HG02885 (cell line): ENCODE data around the gene PSD4.

ENCODE experiments used
- ATAC-seq: cut with Tn5 transposase; IDR thresholded peaks from one replicate; pipeline ENCODE4 v1.9.1; 2021; ENCODE audit warnings: mild to moderate bottlenecking; ENCODE audit not compliant: unreplicated experiment, poor library complexity

The PSD4 gene

DNA sequence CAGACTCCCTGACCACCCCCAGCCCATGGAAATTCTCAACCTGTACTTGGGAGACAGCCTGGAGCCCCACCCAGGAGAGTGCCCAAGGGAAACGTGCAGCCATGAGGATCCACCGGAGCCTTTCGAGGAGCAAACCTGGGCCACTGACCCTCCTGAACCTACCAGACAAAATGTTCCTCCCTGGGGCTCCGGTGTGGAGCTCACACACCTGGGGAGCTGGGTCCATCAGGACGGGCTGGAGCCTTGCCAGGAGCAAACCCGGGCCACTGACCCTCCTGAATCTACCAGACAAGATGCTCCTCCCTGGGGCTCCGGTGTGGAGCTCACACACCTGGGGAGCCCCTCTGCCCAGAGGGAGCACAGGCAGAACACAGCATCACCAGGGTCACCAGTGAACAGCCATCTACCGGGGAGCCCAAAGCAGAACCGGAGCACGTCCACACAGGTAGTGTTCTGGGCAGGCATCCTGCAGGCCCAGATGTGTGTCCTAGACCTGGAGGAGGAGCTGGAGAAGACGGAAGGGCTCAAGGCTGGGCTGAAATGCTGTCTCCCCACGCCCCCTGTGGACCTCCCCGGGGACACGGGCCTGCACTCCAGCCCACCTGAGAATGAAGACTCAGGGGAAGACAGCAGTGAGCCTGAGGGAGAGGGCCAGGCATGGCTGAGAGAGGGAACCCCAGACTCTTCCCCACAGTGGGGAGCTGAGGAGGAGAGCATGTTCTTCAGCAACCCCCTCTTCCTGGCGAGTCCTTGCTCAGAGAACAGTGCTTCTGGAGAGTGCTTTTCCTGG lies 8.9 kb downstream of the PSD4 start:
- no peak for ATAC-seq

DNA sequence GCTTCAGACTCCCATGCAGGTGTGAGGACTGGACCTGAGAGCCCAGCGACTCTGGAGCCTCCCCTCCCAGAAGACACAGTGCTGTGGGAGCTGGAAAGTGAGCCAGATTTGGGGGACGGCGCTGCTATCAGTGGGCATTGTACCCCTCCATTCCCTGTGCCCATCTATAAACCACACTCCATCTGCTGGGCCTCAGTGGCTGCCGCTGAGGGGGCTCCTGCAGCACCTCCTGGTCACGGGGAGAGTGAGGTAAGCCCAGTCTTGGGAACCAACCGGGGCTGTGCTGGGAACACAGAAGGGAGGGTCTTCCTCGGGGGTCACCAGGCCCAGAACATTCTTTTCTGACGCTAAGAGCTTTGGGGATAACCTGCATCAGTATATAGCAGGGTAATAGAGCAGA lies 9.5 kb downstream of the PSD4 start:
- ATAC-seq = no peak

DNA sequence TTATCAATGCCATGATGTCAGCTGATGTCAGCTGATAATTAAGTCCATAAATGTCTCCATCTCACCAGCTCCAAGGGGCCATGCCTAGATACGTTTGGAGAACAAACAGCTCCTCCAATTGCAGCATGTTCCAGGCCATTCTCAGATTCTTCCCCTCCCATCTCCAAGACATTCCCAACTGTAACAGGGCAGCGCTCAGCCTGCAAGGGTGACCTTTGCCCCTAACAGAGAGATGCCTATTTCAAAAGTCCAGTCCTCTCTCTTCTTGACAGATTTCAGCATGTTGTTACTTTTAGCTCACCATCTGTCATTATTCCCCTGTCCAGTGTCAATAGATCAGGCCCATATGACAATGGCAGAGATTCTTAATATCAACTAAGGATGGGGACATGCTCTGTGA lies 9.9 kb downstream of the PSD4 start:
- no peak for ATAC-seq

GRCh38 chr2:113184531-113185230 lies 10.9 kb downstream of the PSD4 start:
- no peak for ATAC-seq

DNA sequence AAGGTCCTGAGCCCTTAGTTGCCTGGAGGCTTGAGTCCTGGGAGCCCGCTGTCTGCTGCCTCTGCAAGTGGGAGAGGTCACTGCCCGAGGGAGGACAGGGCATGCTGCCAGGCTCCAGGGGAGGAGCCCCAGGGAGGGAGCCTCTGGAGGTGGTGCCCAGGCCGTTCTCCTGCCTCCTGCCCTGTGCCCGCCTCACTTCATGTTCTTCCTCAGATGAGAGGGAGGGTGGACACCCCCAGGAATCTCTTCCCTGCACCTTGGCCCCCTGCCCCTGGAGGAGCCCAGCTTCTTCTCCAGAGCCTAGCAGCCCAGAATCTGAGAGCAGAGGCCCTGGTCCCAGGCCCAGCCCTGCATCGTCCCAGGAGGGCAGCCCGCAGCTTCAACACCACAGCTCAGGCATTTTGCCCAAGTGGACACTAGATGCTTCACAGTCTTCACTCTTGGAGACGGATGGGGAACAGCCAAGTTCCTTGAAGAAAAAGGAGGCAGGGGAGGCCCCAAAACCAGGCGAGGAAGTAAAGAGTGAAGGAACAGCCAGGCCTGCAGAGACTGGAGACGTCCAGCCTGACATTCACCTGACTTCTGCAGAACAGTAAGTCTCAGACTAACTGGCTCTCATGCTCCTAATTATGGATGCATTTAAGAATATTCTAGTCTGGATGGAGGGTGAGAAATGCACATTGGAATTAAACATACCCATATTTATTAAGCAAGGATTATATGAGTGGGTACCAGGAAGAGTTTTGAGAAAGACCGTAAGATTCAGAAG lies 12.1 kb downstream of the PSD4 start:
- no peak for ATAC-seq

- no peak for ATAC-seq
Observed at GRCh38 chr2:113186433-113186796, 12.6 kb downstream of the PSD4 start.

GRCh38 chr2:113187771-113188170 lies 14.0 kb downstream of the PSD4 start:
- no peak for ATAC-seq

DNA sequence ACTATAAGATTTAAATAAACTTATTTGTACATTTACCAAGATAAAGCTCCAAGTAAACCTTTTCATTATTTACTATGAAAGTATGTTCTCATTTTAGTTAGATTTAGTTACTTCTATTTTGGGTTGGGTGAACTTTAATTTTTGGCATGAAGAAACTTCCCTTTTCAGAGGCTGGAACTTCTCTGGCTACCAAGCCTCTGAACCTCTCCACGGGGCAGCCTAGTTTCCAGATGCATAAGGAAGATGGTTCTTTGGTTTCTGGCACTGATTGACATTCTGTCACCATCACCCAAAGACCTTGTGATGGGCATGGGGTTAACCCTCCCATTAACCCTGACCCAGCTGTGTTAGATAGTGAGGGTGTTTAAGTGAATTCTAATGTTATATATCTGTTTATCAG lies 17.1 kb downstream of the PSD4 start:
- ATAC-seq = no peak

DNA sequence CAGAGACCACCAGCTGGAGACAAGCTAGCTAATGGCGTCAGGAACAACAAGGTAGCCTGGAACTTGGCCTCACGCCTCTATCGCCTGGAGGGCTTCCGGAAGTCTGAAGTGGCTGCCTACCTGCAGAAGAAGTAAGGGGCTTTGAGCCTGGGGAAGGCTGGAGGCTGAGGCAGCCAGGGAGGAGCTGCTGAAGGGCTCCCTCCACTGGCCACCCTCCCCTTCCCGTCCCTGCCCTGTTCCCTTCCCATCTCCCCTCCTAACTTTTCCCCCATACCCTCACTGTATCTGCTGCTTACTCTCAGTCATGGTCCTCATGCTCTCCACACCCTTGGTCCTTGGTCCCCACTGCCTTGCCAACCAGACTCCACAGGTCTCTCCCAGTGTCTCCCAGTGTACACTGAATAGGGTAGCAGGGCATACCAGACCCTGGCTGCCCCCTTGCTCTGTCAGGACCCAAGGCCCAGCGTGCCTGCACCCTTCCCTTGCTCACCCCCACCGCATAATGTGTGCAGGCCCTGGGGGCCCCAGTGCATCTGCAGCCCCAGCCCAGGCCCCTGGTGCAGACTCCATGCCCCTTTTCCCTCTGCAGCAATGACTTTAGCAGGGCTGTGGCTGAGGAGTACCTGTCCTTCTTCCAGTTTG lies 18.8 kb downstream of the PSD4 start:
- no peak for ATAC-seq

GRCh38 chr2:113195923-113196501 lies 22.2 kb downstream of the PSD4 start:
- no peak for ATAC-seq

DNA sequence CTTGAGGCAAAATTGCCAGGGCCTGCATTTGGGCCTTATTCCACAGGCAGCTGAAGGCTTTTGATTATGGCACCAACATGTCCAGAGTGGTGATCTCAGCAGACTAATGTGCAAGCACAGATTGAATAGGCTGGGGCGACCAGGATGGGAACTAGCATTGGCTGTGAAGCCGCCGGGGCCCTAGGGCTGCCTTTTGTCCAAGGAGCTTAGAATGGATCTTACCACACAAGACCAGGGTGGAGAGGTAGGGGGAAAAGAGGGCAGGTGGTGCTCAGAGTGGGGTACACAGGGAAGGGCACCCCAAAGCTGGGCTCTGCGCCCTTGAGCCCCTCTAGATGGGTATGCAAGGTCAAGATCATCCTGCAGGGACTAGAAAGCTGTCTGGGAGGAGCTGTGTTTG lies 23.1 kb downstream of the PSD4 start:
- ATAC-seq = no peak

- no peak for ATAC-seq
Observed at GRCh38 chr2:113197347-113198047, 23.7 kb downstream of the PSD4 start.

DNA sequence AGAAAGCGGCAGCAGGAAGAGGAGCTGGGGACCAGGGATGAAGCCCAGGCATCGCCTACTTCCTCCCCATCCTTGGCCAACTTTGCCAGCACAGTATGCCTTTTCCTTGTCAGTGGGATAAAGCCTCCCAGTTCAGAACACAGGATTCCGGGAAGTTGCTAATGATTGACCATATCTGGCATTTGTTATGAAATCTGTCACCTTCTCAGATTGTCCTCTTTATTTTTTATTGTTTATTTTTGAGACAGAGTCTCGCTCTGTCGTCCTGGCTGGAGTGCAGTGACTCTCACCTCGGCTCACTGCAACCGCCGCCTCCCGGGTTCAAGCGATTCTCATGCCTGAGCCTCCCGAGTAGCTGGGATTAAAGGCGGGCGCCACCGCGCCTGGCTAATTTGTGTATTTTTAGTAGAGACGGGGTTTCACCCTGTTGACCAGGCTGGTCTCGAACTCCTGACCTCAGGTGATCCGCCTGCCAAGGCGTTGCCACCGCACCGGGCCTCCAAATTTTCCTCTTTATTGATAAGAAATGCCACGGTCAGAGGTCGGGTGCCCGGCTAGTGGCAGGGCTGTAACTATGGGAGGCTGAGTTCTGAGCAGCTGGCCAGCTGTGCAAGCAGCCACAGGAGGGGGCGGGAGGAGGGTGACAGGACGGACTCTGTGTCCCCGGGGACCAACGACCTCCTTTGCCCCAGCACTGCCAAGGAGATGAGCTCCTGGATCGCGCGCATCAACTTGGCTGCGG lies 24.4 kb downstream of the PSD4 start:
- ATAC-seq = no peak

DNA sequence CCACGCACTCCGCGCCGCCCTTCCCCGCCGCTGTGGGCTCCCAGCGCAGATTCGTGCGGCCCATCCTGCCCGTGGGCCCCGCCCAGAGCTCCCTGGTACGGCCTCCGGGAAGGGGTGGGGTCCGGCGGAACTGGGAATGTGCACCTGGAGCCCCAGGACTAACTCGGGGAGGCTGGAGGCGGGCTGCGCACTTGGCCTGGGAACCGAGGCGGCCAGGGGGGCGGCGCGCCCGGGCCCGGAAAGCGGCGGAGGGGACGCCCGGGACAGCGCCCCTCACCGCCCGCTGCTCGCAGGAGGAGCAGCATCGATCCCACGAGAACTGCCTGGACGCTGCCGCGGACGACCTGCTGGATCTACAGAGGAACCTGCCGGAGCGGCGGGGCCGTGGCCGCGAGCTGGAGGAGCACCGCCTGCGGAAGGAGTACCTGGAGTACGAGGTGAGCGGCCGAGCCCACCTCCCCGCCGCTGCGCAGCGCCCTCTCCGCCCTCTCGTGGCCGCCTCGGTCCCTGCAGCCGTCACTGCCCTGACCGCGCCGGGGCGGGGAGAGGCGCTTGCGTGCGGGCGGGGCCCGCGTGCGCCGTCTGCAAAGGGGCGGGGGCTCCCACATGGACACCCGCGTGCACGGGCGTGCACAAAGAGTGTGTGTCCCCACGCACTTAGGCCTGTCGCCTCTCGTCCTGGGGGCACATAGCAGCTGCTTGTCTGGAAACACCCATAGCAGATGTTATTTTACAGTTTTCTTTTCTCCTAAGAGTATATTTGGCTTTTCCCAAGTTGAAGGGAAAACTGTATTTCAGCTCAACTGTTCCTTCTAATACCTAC lies 25.2 kb downstream of the PSD4 start:
- ATAC-seq = peak; percentile 76

DNA sequence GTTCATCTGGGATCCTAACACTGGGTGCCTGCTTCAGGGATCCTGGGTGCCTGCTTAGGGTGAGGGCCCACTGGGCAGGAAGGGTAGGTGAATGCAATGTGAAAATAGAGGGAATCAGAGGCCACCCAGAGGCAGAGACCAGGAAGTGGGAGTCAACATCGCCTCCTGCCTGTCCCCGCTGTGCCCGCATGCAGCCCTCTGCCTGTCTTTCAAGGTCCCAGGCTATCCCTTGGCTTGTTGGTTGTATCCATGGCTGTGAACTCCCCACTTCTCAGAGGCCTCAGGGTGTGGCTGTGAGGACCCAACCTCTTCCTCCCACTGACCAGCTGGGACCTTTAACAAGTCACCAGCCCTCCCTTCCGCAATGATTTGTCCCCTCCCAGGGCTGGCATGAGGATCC lies 26.5 kb downstream of the PSD4 start:
- no peak for ATAC-seq

DNA sequence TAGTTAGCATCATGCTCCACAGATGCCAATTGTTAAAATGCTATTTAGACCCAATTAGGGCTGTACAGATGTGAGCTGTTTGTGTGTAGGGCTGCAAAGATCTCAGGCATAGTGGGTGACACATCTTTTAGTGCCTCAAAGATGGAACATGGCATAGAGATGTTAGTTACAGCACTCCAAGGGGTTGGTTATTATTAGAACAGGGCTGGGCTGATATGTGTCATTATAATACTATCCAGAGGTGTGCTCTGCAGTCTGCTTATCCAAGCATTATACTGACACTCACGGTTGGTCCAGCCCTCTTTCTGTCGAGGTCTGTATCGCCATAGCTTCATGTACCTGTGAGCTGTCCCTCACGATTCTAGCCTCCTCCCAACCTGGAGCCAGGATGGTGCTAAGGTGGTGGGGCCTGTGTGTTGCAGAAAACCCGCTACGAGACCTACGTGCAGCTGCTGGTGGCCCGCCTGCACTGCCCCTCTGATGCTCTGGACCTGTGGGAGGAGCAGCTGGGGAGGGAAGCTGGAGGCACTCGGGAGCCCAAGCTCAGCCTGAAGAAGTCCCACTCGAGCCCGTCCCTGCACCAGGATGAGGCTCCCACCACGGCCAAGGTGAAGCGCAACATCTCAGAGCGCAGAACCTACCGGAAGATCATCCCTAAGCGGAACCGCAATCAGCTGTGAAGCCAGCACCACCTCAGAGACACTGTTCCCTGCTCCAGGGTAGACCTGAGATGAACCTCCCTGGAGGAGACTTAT lies 27.1 kb downstream of the PSD4 start:
- no peak for ATAC-seq

GRCh38 chr2:113201496-113202304 lies 27.9 kb downstream of the PSD4 start:
- no peak for ATAC-seq
